ENCODE data around the gene PPP2R2D. TPM values are rescaled to one million over a fixed set of nuclear protein-coding genes. Genes with fewer than 3 reads are reported as not detected.
A peak's percentile ranks its signal among the peaks of the same experiment; 100 is the strongest.

The PPP2R2D gene
- total RNA-seq, 1 experiment from 2014 or later: 23.5 TPM

GRCh38 chr10:131905267-131905571 lies 4.4 kb downstream of the PPP2R2D start:
- Histone ChIP-seq H3F3A (ENCODE audit: insufficient read depth, low read depth) (no peaks in the 10 kb centered on the region; the same call in 1 of the 2 replicates), H3K27me3 (ENCODE audit: insufficient read depth, low read depth) (no peaks in the 10 kb centered on the region), H3K4me1 (replicated peaks; ENCODE audit: insufficient read depth) (peaks cover 38% of the 10 kb centered on the region), H3K27ac (no peak overlapping the region), H3K9me3 (ENCODE audit: insufficient read depth, low read depth) (no peaks in the 10 kb centered on the region), H3K36me3 (ENCODE audit: low read depth) (no peaks in the 10 kb centered on the region), H3K79me2 (ENCODE audit: low read depth) (peaks cover 82% of the 10 kb centered on the region), H2AFZ (no peak overlapping the region), H3K4me3 (no peak overlapping the region), H4K20me1 (ENCODE audit: insufficient read depth) (peaks cover 35% of the 10 kb centered on the region), H3K9me2 (ENCODE audit: insufficient read depth) (no peaks in the 10 kb centered on the region), H3K4me2 (no peak overlapping the region)
- CTCF ChIA-PET: no interaction called here
- intact Hi-C loops (cut with micrococcal nuclease; ENCODE audit: unreplicated experiment): no loop called here
- POLR2A ChIA-PET (ENCODE audit: unreplicated experiment): no interaction called here
- no TSS peak for BruUV-seq (replicated peaks)
- TF ChIP-seq CTCF (conservative IDR thresholded peaks at IDR 0.05) (no peak), EZH2 (IDR thresholded peaks at IDR 0.05; ENCODE audit: low read depth) (no peak)
- DNase-seq: no peak

- H3K4me1 ChIP-seq (replicated peaks; ENCODE audit: insufficient read depth): peaks cover 38% of the 10 kb centered on the region
- peaks cover 87% of the 10 kb centered on the region for H3K79me2 ChIP-seq (ENCODE audit: low read depth)
- POLR2A ChIA-PET (ENCODE audit: unreplicated experiment): no interaction called here
- no peak for DNase-seq
- H3K27me3 ChIP-seq (ENCODE audit: insufficient read depth, low read depth): no peaks in the 10 kb centered on the region
- no peak overlapping the region for H3K4me3 ChIP-seq
- H3K36me3 ChIP-seq (ENCODE audit: low read depth): no peaks in the 10 kb centered on the region
- H4K20me1 ChIP-seq (ENCODE audit: insufficient read depth): peaks cover 35% of the 10 kb centered on the region
- no peaks in the 10 kb centered on the region for H3K9me2 ChIP-seq (ENCODE audit: insufficient read depth)
- H2AFZ ChIP-seq: no peak overlapping the region
- H3K27ac ChIP-seq: no peak overlapping the region
- intact Hi-C loops (cut with micrococcal nuclease; ENCODE audit: unreplicated experiment): no loop called here
- H3K9me3 ChIP-seq (ENCODE audit: insufficient read depth, low read depth): no peaks in the 10 kb centered on the region
- TF ChIP-seq EZH2 (IDR thresholded peaks at IDR 0.05; ENCODE audit: low read depth) (no peak), CTCF (conservative IDR thresholded peaks at IDR 0.05) (no peak)
- BruUV-seq (replicated peaks): no TSS peak
- CTCF ChIA-PET: no interaction called here
- peak overlapping the region; percentile 26 for H3K4me2 ChIP-seq
- no peaks in the 10 kb centered on the region; the same call in 1 of the 2 replicates for H3F3A ChIP-seq (ENCODE audit: insufficient read depth, low read depth)
These were observed 4.9 kb downstream of the PPP2R2D start for GRCh38 chr10:131905603-131906268.

- no peaks in the 10 kb centered on the region for H3K36me3 ChIP-seq (ENCODE audit: low read depth)
- peaks cover 35% of the 10 kb centered on the region for H4K20me1 ChIP-seq (ENCODE audit: insufficient read depth)
- no TSS peak for BruUV-seq (replicated peaks)
- no peak overlapping the region for H2AFZ ChIP-seq
- no peak for TF ChIP-seq EZH2 (IDR thresholded peaks at IDR 0.05; ENCODE audit: low read depth)
- TF ChIP-seq CTCF (conservative IDR thresholded peaks at IDR 0.05): no peak
- H3K27me3 ChIP-seq (ENCODE audit: insufficient read depth, low read depth): no peaks in the 10 kb centered on the region
- ChIA-PET POLR2A (ENCODE audit: unreplicated experiment) (no interaction called here), CTCF (no interaction called here)
- H3K27ac ChIP-seq: no peak overlapping the region
- no peaks in the 10 kb centered on the region for H3K9me3 ChIP-seq (ENCODE audit: insufficient read depth, low read depth)
- H3K4me3 ChIP-seq: no peak overlapping the region
- peaks cover 38% of the 10 kb centered on the region for H3K4me1 ChIP-seq (replicated peaks; ENCODE audit: insufficient read depth)
- no peak for DNase-seq
- no peaks in the 10 kb centered on the region for H3K9me2 ChIP-seq (ENCODE audit: insufficient read depth)
- H3K79me2 ChIP-seq (ENCODE audit: low read depth): peaks cover 92% of the 10 kb centered on the region
- H3F3A ChIP-seq (ENCODE audit: insufficient read depth, low read depth): no peaks in the 10 kb centered on the region; the same call in 1 of the 2 replicates
- H3K4me2 ChIP-seq: peak overlapping the region; percentile 26
- intact Hi-C loops (cut with micrococcal nuclease; ENCODE audit: unreplicated experiment): no loop called here
These were observed 5.4 kb downstream of the PPP2R2D start for GRCh38 chr10:131906269-131906639.

All from PC-9 (cell line).